GM21526 (cell line): Measurements from ENCODE around the gene KCNH8.

Source experiments
- ATAC-seq: cut with Tn5 transposase; IDR thresholded peaks from one replicate; pipeline ENCODE4 v1.9.1; 2021; ENCODE audit warnings: moderate library complexity; ENCODE audit not compliant: unreplicated experiment, low FRiP score

KCNH8 gene

DNA sequence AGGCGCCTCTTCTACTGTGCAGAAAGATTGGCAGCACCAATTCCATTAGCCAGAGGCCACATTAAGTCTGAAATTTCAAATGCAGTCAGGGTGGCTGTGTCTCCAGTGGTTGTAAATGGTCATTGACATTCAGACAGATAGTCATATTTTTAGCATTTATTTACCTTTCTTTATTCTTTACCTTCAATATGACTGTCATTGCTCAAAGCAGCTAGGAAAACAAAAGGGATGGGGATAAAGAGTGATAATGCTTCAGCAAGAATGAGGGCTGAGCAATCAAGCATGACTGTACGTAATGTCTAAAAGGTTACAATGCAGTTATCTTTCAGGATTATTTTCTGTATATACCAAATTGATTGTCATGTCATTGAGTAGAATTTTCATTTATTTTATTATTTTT lies 425.3 kb downstream of the KCNH8 start:
- no peak for ATAC-seq

- ATAC-seq = no peak
Measured at GRCh38 chr3:19574268-19574667, 426.0 kb downstream of the KCNH8 start.

- ATAC-seq = no peak
Measured at GRCh38 chr3:19576343-19576742, 428.0 kb downstream of the KCNH8 start.
